ENCODE results near the gene CCDC121. TPM values are rescaled to one million over a fixed set of nuclear protein-coding genes. Genes with fewer than 3 reads are reported as not detected.
A peak's percentile ranks its signal among the peaks of the same experiment; 100 is the strongest.

CCDC121 gene
- total and polyA plus RNA-seq, 9 of the 15 experiments (the other 6 are each of a cell fraction or from before 2014, with no cell fraction given), result 2.2 to 4.7 (median 4.1) TPM

DNA sequence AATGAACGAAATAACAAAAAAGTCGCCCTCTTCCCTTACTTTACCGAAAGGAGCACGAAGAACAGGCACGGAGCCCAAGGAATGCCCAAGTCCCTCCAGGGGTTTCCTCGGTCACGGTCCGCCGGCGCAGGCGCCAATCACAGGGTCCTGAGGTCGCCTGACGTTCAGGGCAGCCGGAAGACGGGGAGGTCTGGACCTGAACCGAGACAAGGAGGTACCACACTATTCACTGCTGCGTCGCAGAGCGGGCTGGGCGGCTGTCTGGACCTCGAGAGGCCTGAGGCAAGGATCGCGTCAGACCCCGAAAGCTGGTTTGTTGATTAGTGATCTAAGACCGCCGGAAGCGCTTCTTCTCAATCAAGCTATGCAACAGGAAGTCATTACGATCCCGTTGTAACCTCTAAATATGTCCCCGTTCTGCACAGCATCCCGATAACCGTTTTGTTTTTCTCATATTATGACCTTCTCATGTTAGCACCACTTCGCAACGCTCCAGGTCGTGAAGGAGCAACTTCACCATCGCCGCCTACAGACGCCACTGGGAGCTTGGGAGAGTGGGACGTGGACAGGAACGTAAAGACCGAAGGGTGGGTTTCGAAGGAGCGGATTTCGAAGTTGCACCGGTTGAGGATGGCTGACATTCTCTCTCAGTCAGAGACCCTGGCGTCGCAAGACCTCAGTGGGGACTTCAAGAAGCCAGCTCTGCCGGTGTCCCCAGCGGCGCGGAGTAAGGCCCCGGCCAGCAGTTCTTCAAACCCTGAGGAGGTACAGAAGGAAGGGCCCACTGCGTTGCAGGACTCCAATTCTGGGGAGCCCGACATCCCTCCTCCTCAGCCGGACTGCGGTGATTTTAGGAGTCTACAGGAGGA, 34.7 kb upstream of the CCDC121 start, which contains the start of the genes SLC4A1AP and SUPT7L (continued):
- TF ChIP-seq, protein P1, sequence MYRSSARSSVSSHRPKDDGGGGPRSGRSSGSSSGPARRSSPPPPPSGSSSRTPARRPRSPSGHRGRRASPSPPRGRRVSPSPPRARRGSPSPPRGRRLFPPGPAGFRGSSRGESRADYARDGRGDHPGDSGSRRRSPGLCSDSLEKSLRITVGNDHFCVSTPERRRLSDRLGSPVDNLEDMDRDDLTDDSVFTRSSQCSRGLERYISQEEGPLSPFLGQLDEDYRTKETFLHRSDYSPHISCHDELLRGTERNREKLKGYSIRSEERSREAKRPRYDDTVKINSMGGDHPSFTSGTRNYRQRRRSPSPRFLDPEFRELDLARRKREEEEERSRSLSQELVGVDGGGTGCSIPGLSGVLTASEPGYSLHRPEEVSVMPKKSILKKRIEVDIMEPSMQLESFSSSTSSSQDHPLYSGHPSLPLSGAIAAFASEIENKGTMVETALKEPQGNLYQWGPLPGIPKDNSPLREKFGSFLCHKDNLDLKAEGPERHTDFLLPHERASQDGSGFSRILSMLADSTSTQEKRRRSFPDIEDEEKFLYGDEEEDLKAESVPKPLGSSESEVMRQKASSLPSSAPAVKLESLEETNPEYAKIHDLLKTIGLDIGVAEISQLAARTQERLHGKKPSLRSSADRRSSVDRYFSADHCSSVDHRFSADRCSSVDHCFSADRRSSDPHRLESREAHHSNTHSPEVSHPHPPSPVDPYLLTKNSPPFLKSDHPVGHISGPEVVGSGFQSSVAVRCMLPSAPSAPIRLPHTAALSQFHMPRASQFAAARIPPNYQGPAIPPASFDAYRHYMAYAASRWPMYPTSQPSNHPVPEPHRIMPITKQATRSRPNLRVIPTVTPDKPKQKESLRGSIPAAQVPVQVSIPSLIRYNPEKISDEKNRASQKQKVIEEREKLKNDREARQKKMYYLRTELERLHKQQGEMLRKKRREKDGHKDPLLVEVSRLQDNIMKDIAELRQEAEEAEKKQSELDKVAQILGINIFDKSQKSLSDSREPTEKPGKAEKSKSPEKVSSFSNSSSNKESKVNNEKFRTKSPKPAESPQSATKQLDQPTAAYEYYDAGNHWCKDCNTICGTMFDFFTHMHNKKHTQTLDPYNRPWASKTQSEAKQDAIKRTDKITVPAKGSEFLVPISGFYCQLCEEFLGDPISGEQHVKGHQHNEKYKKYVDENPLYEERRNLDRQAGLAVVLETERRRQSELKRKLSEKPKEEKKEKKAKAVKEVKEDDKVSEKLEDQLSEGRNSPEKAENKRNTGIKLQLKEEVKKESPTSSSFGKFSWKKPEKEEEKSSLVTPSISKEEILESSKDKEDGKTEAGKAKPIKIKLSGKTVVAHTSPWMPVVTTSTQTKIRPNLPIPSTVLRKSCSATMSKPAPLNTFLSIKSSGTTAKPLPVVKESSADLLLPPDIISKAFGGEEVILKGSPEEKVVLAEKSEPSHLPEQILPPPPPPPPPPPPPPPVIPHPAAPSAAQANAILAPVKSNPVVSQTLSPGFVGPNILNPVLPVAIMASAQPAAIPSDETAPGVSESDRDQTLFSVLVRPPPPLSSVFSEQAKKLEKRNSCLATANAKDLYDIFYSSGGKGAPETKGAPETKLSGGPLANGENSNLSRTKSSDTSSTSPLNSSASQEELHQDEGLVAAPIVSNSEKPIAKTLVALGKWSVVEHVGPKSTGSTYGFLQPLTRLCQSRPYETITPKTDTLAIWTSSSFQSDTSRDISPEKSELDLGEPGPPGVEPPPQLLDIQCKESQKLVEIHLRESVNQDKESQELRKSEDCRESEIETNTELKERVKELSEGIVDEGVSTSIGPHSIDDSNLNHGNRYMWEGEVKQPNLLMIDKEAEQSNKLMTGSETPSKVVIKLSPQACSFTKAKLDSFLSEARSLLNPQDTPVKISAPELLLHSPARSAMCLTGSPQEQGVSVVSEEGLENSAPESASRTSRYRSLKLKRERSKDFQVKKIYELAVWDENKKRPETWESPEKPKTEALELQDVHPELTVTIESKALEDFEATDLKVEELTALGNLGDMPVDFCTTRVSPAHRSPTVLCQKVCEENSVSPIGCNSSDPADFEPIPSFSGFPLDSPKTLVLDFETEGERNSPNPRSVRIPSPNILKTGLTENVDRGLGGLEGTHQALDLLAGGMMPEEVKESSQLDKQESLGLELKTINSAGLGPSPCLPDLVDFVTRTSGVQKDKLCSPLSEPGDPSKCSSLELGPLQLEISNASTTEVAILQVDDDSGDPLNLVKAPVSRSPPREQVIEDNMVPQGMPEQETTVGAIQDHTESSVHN (IDR thresholded peaks at IDR 0.05; ENCODE audit: borderline replicate concordance in 1 of 2, low read depth in 1 of 2), result peak in 1 of 2 experiments; percentile 77; a peak in 1 of 4 replicates
- no peak for TF ChIP-seq SP2 (IDR thresholded peaks at IDR 0.05; ENCODE audit: extremely low read depth, low read depth, low read length, poor library complexity, severe bottlenecking)
- 0 out of 2 replicates have a peak, but pooled peaks have one; percentile 49 for TF ChIP-seq ZNF175 (CRISPR knock-in tag; IDR thresholded peaks at IDR 0.05; ENCODE audit: low read depth)
- TF ChIP-seq, protein P2, sequence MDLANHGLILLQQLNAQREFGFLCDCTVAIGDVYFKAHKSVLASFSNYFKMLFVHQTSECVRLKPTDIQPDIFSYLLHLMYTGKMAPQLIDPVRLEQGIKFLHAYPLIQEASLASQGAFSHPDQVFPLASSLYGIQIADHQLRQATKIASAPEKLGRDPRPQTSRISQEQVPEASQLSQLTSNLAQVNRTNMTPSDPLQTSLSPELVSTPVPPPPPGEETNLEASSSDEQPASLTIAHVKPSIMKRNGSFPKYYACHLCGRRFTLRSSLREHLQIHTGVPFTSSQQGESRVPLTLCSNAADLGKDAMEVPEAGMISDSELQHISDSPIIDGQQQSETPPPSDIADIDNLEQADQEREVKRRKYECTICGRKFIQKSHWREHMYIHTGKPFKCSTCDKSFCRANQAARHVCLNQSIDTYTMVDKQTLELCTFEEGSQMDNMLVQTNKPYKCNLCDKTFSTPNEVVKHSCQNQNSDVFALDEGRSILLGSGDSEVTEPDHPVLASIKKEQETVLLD (IDR thresholded peaks at IDR 0.05), result peak; percentile 55; the same call in 1 of the 2 replicates
- TF ChIP-seq, protein P3, sequence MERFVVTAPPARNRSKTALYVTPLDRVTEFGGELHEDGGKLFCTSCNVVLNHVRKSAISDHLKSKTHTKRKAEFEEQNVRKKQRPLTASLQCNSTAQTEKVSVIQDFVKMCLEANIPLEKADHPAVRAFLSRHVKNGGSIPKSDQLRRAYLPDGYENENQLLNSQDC (CRISPR knock-in tag; IDR thresholded peaks at IDR 0.05), result peak; percentile 51; the same call in 1 of the 2 replicates
- TF ChIP-seq, protein P4, sequence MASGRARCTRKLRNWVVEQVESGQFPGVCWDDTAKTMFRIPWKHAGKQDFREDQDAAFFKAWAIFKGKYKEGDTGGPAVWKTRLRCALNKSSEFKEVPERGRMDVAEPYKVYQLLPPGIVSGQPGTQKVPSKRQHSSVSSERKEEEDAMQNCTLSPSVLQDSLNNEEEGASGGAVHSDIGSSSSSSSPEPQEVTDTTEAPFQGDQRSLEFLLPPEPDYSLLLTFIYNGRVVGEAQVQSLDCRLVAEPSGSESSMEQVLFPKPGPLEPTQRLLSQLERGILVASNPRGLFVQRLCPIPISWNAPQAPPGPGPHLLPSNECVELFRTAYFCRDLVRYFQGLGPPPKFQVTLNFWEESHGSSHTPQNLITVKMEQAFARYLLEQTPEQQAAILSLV (tag; IDR thresholded peaks at IDR 0.05), result peak; percentile 75; the same call in 1 of the 2 replicates
- TF ChIP-seq, protein P5, sequence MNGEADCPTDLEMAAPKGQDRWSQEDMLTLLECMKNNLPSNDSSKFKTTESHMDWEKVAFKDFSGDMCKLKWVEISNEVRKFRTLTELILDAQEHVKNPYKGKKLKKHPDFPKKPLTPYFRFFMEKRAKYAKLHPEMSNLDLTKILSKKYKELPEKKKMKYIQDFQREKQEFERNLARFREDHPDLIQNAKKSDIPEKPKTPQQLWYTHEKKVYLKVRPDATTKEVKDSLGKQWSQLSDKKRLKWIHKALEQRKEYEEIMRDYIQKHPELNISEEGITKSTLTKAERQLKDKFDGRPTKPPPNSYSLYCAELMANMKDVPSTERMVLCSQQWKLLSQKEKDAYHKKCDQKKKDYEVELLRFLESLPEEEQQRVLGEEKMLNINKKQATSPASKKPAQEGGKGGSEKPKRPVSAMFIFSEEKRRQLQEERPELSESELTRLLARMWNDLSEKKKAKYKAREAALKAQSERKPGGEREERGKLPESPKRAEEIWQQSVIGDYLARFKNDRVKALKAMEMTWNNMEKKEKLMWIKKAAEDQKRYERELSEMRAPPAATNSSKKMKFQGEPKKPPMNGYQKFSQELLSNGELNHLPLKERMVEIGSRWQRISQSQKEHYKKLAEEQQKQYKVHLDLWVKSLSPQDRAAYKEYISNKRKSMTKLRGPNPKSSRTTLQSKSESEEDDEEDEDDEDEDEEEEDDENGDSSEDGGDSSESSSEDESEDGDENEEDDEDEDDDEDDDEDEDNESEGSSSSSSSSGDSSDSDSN (IDR thresholded peaks at IDR 0.05; ENCODE audit: borderline replicate concordance in 1 of 2, low read depth in 2 of 2, low read length in 2 of 2), result peak; percentile 22 to 78; a peak in 1 of 4 replicates
- no peak for TF ChIP-seq ZNF445 (CRISPR knock-in tag; IDR thresholded peaks at IDR 0.05; ENCODE audit: low read depth)
- no peak for TF ChIP-seq CHCHD3 (CRISPR knock-in tag; IDR thresholded peaks at IDR 0.05)
- TF ChIP-seq RBFOX2 (IDR thresholded peaks at IDR 0.05; ENCODE audit: low read depth, low read length), result peak; percentile 86
- TF ChIP-seq ARID1B (IDR thresholded peaks at IDR 0.05), result peak; percentile 57; the same call in 1 of the 2 replicates

Data from K562 (cell line).